Testis (tissue), 3 donors: ENCODE results near the gene KRTAP10-1. TPM values are rescaled to one million over a fixed set of nuclear protein-coding genes. Genes with fewer than 3 reads are reported as not detected.
"Not testable (repeated sequence)": the region's sequence is repeated elsewhere in the genome, so short reads cannot be mapped to it uniquely, and the experiment has no call there.

Experiments
- DNase-seq: peaks from one replicate; pipeline ENCODE4 v3.0.0-alpha.2; 2019
- H3K27ac ChIP-seq, 2 donors: fragments of 200-600 bp; sonication (generic); one replicate each; pipeline ENCODE4 v1.5.1; 2019
- H3K27me3 ChIP-seq: fragments of 200-600 bp; sonication (generic); one replicate; pipeline ENCODE4 v1.5.1; 2019
- H3K36me3 ChIP-seq: fragments of 200-600 bp; sonication (generic); one replicate; pipeline ENCODE4 v1.5.1; 2017; ENCODE audit warnings: low read depth; ENCODE audit errors: missing control alignments
- H3K4me1 ChIP-seq: fragments of 200-600 bp; sonication (generic); one replicate; pipeline ENCODE4 v1.5.1; 2019
- H3K4me3 ChIP-seq, 2 donors: fragments of 200-600 bp; sonication (generic); one replicate each; pipeline ENCODE4 v1.5.1; 2017 to 2019
- H3K9me3 ChIP-seq: fragments of 200-600 bp; sonication (generic); one replicate; pipeline ENCODE4 v1.5.1; 2017
- CTCF ChIP-seq, 3 experiments: fragments of 450-650 bp in 2 of 3; fragments of 200-600 bp in 1 of 3; sonication (generic) in 1 of 3; IDR thresholded peaks; one replicate each; pipeline ENCODE4 v1.5.1; 2016 to 2019; ENCODE audit warnings: antibody characterized with exemption in 3 of 3, mild to moderate bottlenecking in 2 of 3, moderate library complexity in 1 of 3
- POLR2A ChIP-seq: fragments of 450-650 bp; IDR thresholded peaks from one replicate; pipeline ENCODE4 v1.6.1; 2017; ENCODE audit warnings: antibody characterized with exemption, mild to moderate bottlenecking, moderate library complexity
- WGBS, 2 donors: methylation state at CpG; one replicate each; pipeline ENCODE4 v1.1.5; 2018; 5-methylcytosine and 5-hydroxymethylcytosine counted together
- intact Hi-C: fragments of 100-400 bp; cut with DNase I; formaldehyde crosslinking; loops from one replicate; pipeline ENCODE4 v1.15.1; 2023; ENCODE audit warnings: low total_unique reads
- polyA plus RNA-seq: library from polyadenylated mRNA; stranded (reverse); fragments of 350-450 nt; fragmentation: Illumina TruSeq; extraction: RNeasy Lipid Tissue Mini Kit (QIAGEN cat#74804); gene quantifications from one replicate; pipeline ENCODE4 v1.2.3, GENCODE V29; 2014; ENCODE audit warnings: low read depth, low replicate concordance; ENCODE audit not compliant: insufficient read depth
- total RNA-seq, 2 donors: library from RNA; depleted of rRNA; stranded (reverse); fragments of >200 nt; gene quantifications; one replicate each; pipeline ENCODE4 v1.2.3, GENCODE V29; 2016

The KRTAP10-1 gene
- total and polyA plus RNA-seq, 3 donors from 2014 or later = not detected

GRCh38 chr21:44552681-44553080 lies 12.7 kb upstream of the KRTAP10-1 start:
- no peak for DNase-seq

GRCh38 chr21:44552136-44552535 lies 12.1 kb upstream of the KRTAP10-1 start:
- intact Hi-C loops = no loop called here
- H3K4me1 ChIP-seq = no peaks in the 10 kb centered on the region
- no peak for DNase-seq
- TF ChIP-seq CTCF (IDR thresholded peaks at IDR 0.05) (no peak), POLR2A (no peak)
- H3K27me3 ChIP-seq = no peaks in the 10 kb centered on the region
- H3K36me3 ChIP-seq = no peaks in the 10 kb centered on the region
- H3K9me3 ChIP-seq = no peaks in the 10 kb centered on the region
- 86% methylated on average over 6 of the region's 6 CpGs; no CpG with 5 or more reads in 1 of the 2 donors for WGBS, 2 donors
- no peak overlapping the region for H3K4me3 ChIP-seq
- H3K27ac ChIP-seq = no peak overlapping the region

More at GRCh38 chr21:44552681-44553080, 12.7 kb upstream of the KRTAP10-1 start:
- intact Hi-C loops = no loop called here
- TF ChIP-seq POLR2A (no peak), CTCF (IDR thresholded peaks at IDR 0.05) (no peak)
- Histone ChIP-seq H3K27me3 (no peaks in the 10 kb centered on the region), H3K4me1 (no peaks in the 10 kb centered on the region), H3K36me3 (no peaks in the 10 kb centered on the region), H3K27ac (no peak overlapping the region), H3K9me3 (no peaks in the 10 kb centered on the region), H3K4me3 (no peak overlapping the region)
- 76 to 82% methylated on average over 8 to 13 of the region's 13 CpGs for WGBS, 2 donors

DNA sequence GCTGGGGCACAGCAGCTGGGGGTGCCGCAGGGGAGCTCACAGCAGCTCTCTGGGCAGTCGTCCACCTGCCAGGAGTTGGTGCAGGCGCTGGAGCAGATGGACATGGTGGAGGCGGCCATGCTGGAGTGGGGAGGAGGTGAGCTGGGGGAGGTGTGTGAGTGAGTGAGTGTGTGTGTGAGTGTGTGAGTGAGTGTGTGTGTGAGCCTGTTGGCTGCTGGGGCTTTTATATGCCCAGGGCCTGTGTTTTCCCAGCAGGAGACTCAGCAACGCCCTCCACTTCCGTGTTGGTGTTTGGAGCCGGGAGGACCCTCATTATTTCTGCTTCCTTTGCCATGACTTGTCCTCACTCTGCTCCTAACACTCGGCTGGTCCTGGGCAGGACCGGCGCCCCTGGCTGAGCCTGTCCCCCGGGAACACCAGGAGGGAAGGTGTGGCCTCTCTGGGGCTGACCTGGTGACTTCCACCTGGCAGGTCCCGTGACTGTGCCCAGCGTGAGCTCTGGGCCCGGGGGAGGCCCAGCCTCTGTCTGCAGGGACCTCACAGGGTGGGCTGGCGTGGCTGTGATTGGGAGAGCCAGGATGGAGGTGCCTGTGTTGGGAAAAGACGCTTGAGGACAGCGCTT lies 11.5 kb upstream of the KRTAP10-1 start, which contains the start of gene KRTAP10-2:
KRTAP10-2 (minus strand) TSS at position 166 of the 622 bp plus-strand sequence; CDS start at position 119, 47 bp downstream.
- intact Hi-C loops = no loop called here
- TF ChIP-seq POLR2A (no peak), CTCF (IDR thresholded peaks at IDR 0.05) (no peak)
- 55 to 57% methylated on average over 13 to 17 of the region's 17 CpGs for WGBS, 2 donors

DNA sequence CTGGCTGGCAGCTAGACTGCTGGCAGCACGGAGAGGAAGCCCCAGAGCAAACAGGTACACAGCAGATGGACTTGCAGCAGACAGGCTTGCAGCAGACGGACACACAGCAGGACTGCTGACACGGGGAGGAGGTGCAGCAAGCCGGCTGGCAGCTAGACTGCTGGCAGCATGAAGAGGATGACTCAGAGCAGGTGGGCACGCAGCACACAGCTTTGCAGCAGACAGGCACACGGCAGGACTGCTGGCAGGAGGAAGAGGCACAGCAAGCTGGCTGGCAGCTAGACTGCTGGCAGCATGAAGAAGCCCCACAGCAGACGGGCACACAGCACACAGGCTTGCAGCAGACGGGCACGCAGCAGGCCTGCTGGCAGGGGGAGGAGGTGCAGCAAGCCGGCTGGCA lies 10.8 kb upstream of the KRTAP10-1 start:
- Histone ChIP-seq H3K27me3 (no peaks in the 10 kb centered on the region), H3K36me3 (no peaks in the 10 kb centered on the region), H3K27ac (no peak overlapping the region), H3K4me1 (no peaks in the 10 kb centered on the region), H3K9me3 (no peaks in the 10 kb centered on the region), H3K4me3 (no peak overlapping the region)
- no peak for DNase-seq
- 62 to 69% methylated on average over 10 of the region's 10 CpGs for WGBS, 2 donors
- intact Hi-C loops = no loop called here
- TF ChIP-seq POLR2A (no peak), CTCF (IDR thresholded peaks at IDR 0.05) (no peak)

More for the DNA sequence above, 11.5 kb upstream of the KRTAP10-1 start, which contains the start of gene KRTAP10-2:
- no peaks in the 10 kb centered on the region for H3K36me3 ChIP-seq
- H3K4me3 ChIP-seq = no peak within 1 kb of the TSS
- no peak for DNase-seq
- H3K27ac ChIP-seq = no peak within 1 kb of the TSS
- no peaks in the 10 kb centered on the region for H3K4me1 ChIP-seq
- no peaks in the 10 kb centered on the region for H3K9me3 ChIP-seq
- H3K27me3 ChIP-seq = no peaks in the 10 kb centered on the region

- H3K27me3 ChIP-seq, H3K9me3 ChIP-seq, intact Hi-C loops, H3K27ac ChIP-seq, H3K4me3 ChIP-seq, H3K36me3 ChIP-seq, H3K4me1 ChIP-seq, DNase-seq: not testable (repeated sequence)
- 47 to 74% methylated on average over 3 to 17 of the region's 17 CpGs for WGBS, 2 donors
Measured at GRCh38 chr21:44550285-44550684, 10.3 kb upstream of the KRTAP10-1 start.
